Stimulated activated CD8-positive, alpha-beta memory T cell treated with anti-CD3 and anti-CD28 coated beads, Interleukin-15, amount 100 ng/mL, for 48 hours (primary cell): ENCODE data around the gene DCDC1.

ENCODE experiments used
- DNase-seq, 2 donors: peaks; one replicate each; pipeline ENCODE4 v3.0.0-alpha.2; 2020; ENCODE audit warnings: low read depth in 2 of 2

The DCDC1 gene

GRCh38 chr11:31369348-31370329 lies at the start of gene DCDC1, which contains the start of gene DNAJC24:
DCDC1 (minus strand) TSS chr11:31369739; CDS start chr11:31328280, 41,459 bp downstream.
DNAJC24 (plus strand) TSS chr11:31369860; CDS start chr11:31370749, 889 bp downstream.
- DNase-seq, result peak; percentile 84 to 85

GRCh38 chr11:31419138-31419537 lies 49.6 kb upstream of the DCDC1 start:
- no peak for DNase-seq

- DNase-seq, result no peak
Measured at GRCh38 chr11:31417816-31418215, 48.3 kb upstream of the DCDC1 start.

GRCh38 chr11:31417357-31417756 lies 47.8 kb upstream of the DCDC1 start:
- DNase-seq, result no peak

- DNase-seq, result no peak
Measured at GRCh38 chr11:31415435-31415834, 45.9 kb upstream of the DCDC1 start.

- DNase-seq, result no peak
Measured at GRCh38 chr11:31414338-31414737, 44.8 kb upstream of the DCDC1 start.

- no peak for DNase-seq
Measured at GRCh38 chr11:31412946-31413345, 43.4 kb upstream of the DCDC1 start.

- DNase-seq, result no peak
Measured at GRCh38 chr11:31408201-31408600, 38.7 kb upstream of the DCDC1 start.

GRCh38 chr11:31404614-31405013 lies 35.1 kb upstream of the DCDC1 start:
- DNase-seq, result no peak

- no peak for DNase-seq
Measured at GRCh38 chr11:31397239-31397834, 27.8 kb upstream of the DCDC1 start.

GRCh38 chr11:31387379-31387778 lies 17.8 kb upstream of the DCDC1 start:
- no peak for DNase-seq

GRCh38 chr11:31383116-31383515 lies 13.6 kb upstream of the DCDC1 start:
- DNase-seq, result no peak

GRCh38 chr11:31375879-31376278 lies 6.3 kb upstream of the DCDC1 start:
- DNase-seq, result no peak

- no peak for DNase-seq
Measured at GRCh38 chr11:31366795-31367194, 2.7 kb downstream of the DCDC1 start.

- no peak for DNase-seq
Measured at GRCh38 chr11:31361743-31362142, 7.8 kb downstream of the DCDC1 start.

- DNase-seq, result no peak
Measured at GRCh38 chr11:31355817-31356216, 13.7 kb downstream of the DCDC1 start.

GRCh38 chr11:31355131-31355530 lies 14.4 kb downstream of the DCDC1 start:
- no peak for DNase-seq

- no peak for DNase-seq
Measured at GRCh38 chr11:31351168-31351567, 18.4 kb downstream of the DCDC1 start.

GRCh38 chr11:31340903-31341572 lies 28.5 kb downstream of the DCDC1 start:
- no peak for DNase-seq

- DNase-seq, result no peak
Measured at GRCh38 chr11:31337806-31338205, 31.7 kb downstream of the DCDC1 start.

- DNase-seq, result no peak
Measured at GRCh38 chr11:31328697-31329096, 40.8 kb downstream of the DCDC1 start.

- no peak for DNase-seq
Measured at GRCh38 chr11:31327417-31327816, 42.1 kb downstream of the DCDC1 start.
